HG02885 (cell line): Measurements from ENCODE around the gene SEL1L3.

Experiments
- ATAC-seq: cut with Tn5 transposase; IDR thresholded peaks from one replicate; pipeline ENCODE4 v1.9.1; 2021; ENCODE audit warnings: mild to moderate bottlenecking; ENCODE audit not compliant: unreplicated experiment, poor library complexity

SEL1L3 gene

GRCh38 chr4:25799522-25799921 lies 63.3 kb downstream of the SEL1L3 start:
- ATAC-seq: no peak

GRCh38 chr4:25797136-25797535 lies 65.7 kb downstream of the SEL1L3 start:
- no peak for ATAC-seq

- ATAC-seq: no peak
These were observed 67.0 kb downstream of the SEL1L3 start for GRCh38 chr4:25795566-25796454.

GRCh38 chr4:25795091-25795490 lies 67.7 kb downstream of the SEL1L3 start:
- no peak for ATAC-seq

GRCh38 chr4:25792876-25793275 lies 69.9 kb downstream of the SEL1L3 start:
- no peak for ATAC-seq

GRCh38 chr4:25792200-25792791 lies 70.5 kb downstream of the SEL1L3 start:
- no peak for ATAC-seq

- ATAC-seq: no peak
These were observed 72.8 kb downstream of the SEL1L3 start for GRCh38 chr4:25790024-25790423.

GRCh38 chr4:25788703-25789238 lies 74.0 kb downstream of the SEL1L3 start:
- ATAC-seq: no peak

- ATAC-seq: no peak
These were observed 76.2 kb downstream of the SEL1L3 start for GRCh38 chr4:25786497-25787065.

GRCh38 chr4:25783943-25784342 lies 78.8 kb downstream of the SEL1L3 start:
- no peak for ATAC-seq

GRCh38 chr4:25783126-25783525 lies 79.7 kb downstream of the SEL1L3 start:
- ATAC-seq: no peak

- ATAC-seq: no peak
These were observed 80.3 kb downstream of the SEL1L3 start for GRCh38 chr4:25782482-25782881.

- ATAC-seq: no peak
These were observed 83.8 kb downstream of the SEL1L3 start for GRCh38 chr4:25779021-25779420.

GRCh38 chr4:25776795-25777194 lies 86.0 kb downstream of the SEL1L3 start:
- no peak for ATAC-seq

GRCh38 chr4:25775166-25775565 lies 87.6 kb downstream of the SEL1L3 start:
- no peak for ATAC-seq

GRCh38 chr4:25773358-25773757 lies 89.4 kb downstream of the SEL1L3 start:
- no peak for ATAC-seq

- ATAC-seq: no peak
These were observed 91.1 kb downstream of the SEL1L3 start for GRCh38 chr4:25771672-25772071.

- ATAC-seq: no peak
These were observed 91.9 kb downstream of the SEL1L3 start for GRCh38 chr4:25770847-25771246.

- no peak for ATAC-seq
These were observed 93.5 kb downstream of the SEL1L3 start for GRCh38 chr4:25769251-25769650.

- ATAC-seq: no peak
These were observed 94.7 kb downstream of the SEL1L3 start for GRCh38 chr4:25767877-25768725.
